ENCODE measurements around the gene TNFRSF8. TPM values are rescaled to one million over a fixed set of nuclear protein-coding genes. Genes with fewer than 3 reads are reported as not detected.

Gene TNFRSF8
- polyA plus RNA-seq (2013, experiment 1 of 2), result 0.01 TPM
- 0.01 TPM for polyA plus RNA-seq (2013, experiment 2 of 2)

DNA sequence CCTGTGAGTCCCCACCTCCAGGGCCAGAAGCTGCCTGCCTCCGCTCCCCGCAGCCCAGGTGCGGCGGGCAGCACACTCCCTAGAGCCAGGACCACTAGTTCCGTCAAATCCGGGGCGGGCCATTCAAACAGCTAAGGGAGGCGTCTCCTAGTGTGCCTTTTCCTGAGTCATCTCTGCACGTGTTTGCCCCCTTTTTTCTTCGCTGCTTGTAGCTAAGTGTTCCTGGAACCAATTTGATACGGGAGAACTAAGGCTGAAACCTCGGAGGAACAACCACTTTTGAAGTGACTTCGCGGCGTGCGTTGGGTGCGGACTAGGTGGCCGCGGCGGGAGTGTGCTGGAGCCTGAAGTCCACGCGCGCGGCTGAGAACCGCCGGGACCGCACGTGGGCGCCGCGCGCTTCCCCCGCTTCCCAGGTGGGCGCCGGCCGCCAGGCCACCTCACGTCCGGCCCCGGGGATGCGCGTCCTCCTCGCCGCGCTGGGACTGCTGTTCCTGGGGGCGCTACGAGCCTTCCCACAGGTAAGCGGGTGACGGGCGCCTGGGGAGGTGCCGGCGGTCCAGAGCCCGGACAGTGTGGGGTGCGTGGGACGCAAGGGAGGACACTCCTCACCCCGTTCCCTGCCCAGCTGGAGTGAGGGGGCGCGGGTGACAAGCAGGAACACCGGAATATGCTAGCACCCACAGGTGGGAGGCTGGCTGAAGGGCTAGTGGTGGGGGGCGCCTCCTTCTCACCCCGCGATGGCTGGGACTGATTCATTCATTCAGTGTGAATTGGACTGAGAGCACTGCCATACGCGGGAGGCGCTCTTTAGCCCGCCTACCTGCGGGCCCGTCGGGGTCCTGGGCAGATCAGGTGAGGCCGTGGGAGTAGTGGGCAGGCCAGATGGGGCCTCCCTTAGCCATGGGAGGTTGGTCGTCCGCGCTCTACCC, at the start of gene TNFRSF8:
TNFRSF8 (plus strand) TSS at position 163 of the 932 bp plus-strand sequence; CDS start at position 459, 296 bp downstream.
- H3K18ac ChIP-seq (ENCODE audit: low read length), result peak within 1 kb of the TSS; percentile 84
- H4K91ac ChIP-seq (ENCODE audit: low read depth, low read length, poor library complexity), result no peak within 1 kb of the TSS
- peaks cover 5 to 13% of the 10 kb centered on the region in 2 donors for H3K9me3 ChIP-seq (replicated peaks in 1 of 2; ENCODE audit: control insufficient read depth in 2 of 2, insufficient read depth in 1 of 2, low read depth in 1 of 2, low read length in 2 of 2)
- H3K4me1 ChIP-seq (ENCODE audit: control insufficient read depth in 2 of 2, insufficient read depth in 1 of 2, low read depth in 1 of 2, low read length in 2 of 2), result peaks cover 6 to 12% of the 10 kb centered on the region in 2 donors
- peak within 1 kb of the TSS; percentile 64 for H3K9ac ChIP-seq (ENCODE audit: low read depth, low read length, poor library complexity)
- no peak for DNase-seq (ENCODE audit: low spot score)
- no peak within 1 kb of the TSS for H3K27ac ChIP-seq (replicated peaks; ENCODE audit: low read length)
- no peaks in the 10 kb centered on the region for H3K36me3 ChIP-seq (replicated peaks in 1 of 2; ENCODE audit: control insufficient read depth in 2 of 2, insufficient read depth in 2 of 2, low read length in 2 of 2)
- no peak within 1 kb of the TSS for H3K4ac ChIP-seq (ENCODE audit: low read length)
- H2AK5ac ChIP-seq (ENCODE audit: low read depth, low read length), result peak within 1 kb of the TSS; percentile 94
- H3K4me3 ChIP-seq (ENCODE audit: low read length in 2 of 2), result no peak within 1 kb of the TSS
- H3K79me1 ChIP-seq (ENCODE audit: low read depth, low read length), result no peaks in the 10 kb centered on the region
- H3K4me2 ChIP-seq (ENCODE audit: insufficient read depth, low read length, poor library complexity, severe bottlenecking), result peak within 1 kb of the TSS; percentile 48
- H3K27me3 ChIP-seq (ENCODE audit: control insufficient read depth in 3 of 3, insufficient read depth in 3 of 3, low read depth in 1 of 3, low read length in 3 of 3), result peaks cover 20 to 78% (median 33%) of the 10 kb centered on the region in 3 experiments
- H4K8ac ChIP-seq (ENCODE audit: low read depth, low read length), result no peak within 1 kb of the TSS
- H3K23ac ChIP-seq (ENCODE audit: low read depth, low read length, poor library complexity), result peak within 1 kb of the TSS; percentile 92
- WGBS, 2 donors (ENCODE audit: extremely low coverage in 2 of 2, insufficient read length in 2 of 2, insufficient replicate concordance in 1 of 2), result no CpG with 5 or more reads among the region's 72 CpGs
- H2AFZ ChIP-seq (ENCODE audit: low read length), result peak within 1 kb of the TSS; percentile 53
- no peak within 1 kb of the TSS for H2BK120ac ChIP-seq (ENCODE audit: low read depth, low read length)
- no peak within 1 kb of the TSS for H2BK12ac ChIP-seq (ENCODE audit: low read length)
- H3K14ac ChIP-seq (ENCODE audit: low read length), result peak within 1 kb of the TSS; percentile 17
- H2BK15ac ChIP-seq (ENCODE audit: low read length), result peak within 1 kb of the TSS; percentile 76
- H2BK5ac ChIP-seq (ENCODE audit: low read length), result no peak within 1 kb of the TSS

DNA sequence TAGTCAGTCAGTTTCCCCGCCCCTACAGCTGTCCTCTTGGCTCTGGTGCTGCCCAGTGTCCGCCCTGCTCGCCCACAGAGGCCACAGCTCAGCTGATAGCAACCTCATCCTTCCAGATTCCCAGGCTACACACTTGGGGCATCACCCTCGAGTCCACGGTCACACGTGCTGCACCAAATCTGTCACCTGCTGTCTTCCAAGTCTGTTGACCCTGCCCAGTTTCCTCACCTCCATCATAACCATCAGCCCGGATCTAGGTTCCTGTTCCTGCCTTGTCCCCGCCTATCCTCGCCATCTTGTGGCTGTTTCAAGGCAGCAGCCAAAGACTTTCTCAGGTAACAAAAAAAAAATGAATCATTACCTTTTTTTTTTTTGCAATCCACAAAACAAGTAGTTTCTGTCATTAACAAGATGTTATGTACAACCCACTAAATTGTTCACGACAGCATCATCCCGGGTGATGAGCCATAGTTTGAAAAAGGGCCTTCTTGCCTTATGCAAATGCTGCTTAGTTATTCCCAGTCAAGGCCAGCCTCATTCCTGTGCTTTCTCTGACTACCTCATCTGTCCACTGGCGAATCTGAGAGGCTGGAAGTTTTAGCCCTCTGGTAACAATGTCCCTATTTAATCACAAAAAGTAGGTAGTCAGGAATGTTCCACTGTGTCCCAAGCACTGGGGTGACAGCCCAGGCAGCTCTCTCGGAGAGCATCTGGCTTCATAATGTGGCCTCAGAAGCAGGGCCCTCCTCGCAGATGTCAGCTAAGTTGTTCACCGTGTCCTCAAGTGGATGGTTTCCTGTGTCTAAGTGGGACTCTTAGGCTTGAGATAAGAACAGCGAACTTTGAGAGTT, 48.7 kb upstream of the TNFRSF8 start:
- peak overlapping the region; percentile 26 for H3K27ac ChIP-seq (replicated peaks; ENCODE audit: low read length)
- H2BK120ac ChIP-seq (ENCODE audit: low read depth, low read length), result no peak overlapping the region
- H3K4me2 ChIP-seq (ENCODE audit: insufficient read depth, low read length, poor library complexity, severe bottlenecking), result no peak overlapping the region
- no CpG with 5 or more reads among the region's 16 CpGs for WGBS, 2 donors (ENCODE audit: extremely low coverage in 2 of 2, insufficient read length in 2 of 2, insufficient replicate concordance in 1 of 2)
- H3K4me1 ChIP-seq (ENCODE audit: control insufficient read depth in 2 of 2, insufficient read depth in 1 of 2, low read depth in 1 of 2, low read length in 2 of 2), result no peaks in the 10 kb centered on the region
- no peak for DNase-seq (ENCODE audit: low spot score)
- H4K8ac ChIP-seq (ENCODE audit: low read depth, low read length), result no peak overlapping the region
- no peak overlapping the region for H3K4ac ChIP-seq (ENCODE audit: low read length)
- H2AFZ ChIP-seq (ENCODE audit: low read length), result no peak overlapping the region
- H3K9me3 ChIP-seq (replicated peaks in 1 of 2; ENCODE audit: control insufficient read depth in 2 of 2, insufficient read depth in 1 of 2, low read depth in 1 of 2, low read length in 2 of 2), result peaks cover 0 to 2% of the 10 kb centered on the region in 2 donors
- no peaks in the 10 kb centered on the region for H3K27me3 ChIP-seq (ENCODE audit: control insufficient read depth in 3 of 3, insufficient read depth in 3 of 3, low read depth in 1 of 3, low read length in 3 of 3)
- peak overlapping the region; percentile 58 for H2AK5ac ChIP-seq (ENCODE audit: low read depth, low read length)
- H2BK12ac ChIP-seq (ENCODE audit: low read length), result no peak overlapping the region
- no peaks in the 10 kb centered on the region for H3K79me1 ChIP-seq (ENCODE audit: low read depth, low read length)
- no peak overlapping the region for H4K91ac ChIP-seq (ENCODE audit: low read depth, low read length, poor library complexity)
- H2BK15ac ChIP-seq (ENCODE audit: low read length), result no peak overlapping the region
- peak overlapping the region; percentile 58 for H3K18ac ChIP-seq (ENCODE audit: low read length)
- peaks cover 33 to 42% of the 10 kb centered on the region in 2 donors for H3K36me3 ChIP-seq (replicated peaks in 1 of 2; ENCODE audit: control insufficient read depth in 2 of 2, insufficient read depth in 2 of 2, low read length in 2 of 2)
- H3K14ac ChIP-seq (ENCODE audit: low read length), result no peak overlapping the region
- H3K4me3 ChIP-seq (ENCODE audit: low read length in 2 of 2), result no peak overlapping the region
- no peak overlapping the region for H3K9ac ChIP-seq (ENCODE audit: low read depth, low read length, poor library complexity)
- no peak overlapping the region for H3K23ac ChIP-seq (ENCODE audit: low read depth, low read length, poor library complexity)
- no peak overlapping the region for H2BK5ac ChIP-seq (ENCODE audit: low read length)

DNA sequence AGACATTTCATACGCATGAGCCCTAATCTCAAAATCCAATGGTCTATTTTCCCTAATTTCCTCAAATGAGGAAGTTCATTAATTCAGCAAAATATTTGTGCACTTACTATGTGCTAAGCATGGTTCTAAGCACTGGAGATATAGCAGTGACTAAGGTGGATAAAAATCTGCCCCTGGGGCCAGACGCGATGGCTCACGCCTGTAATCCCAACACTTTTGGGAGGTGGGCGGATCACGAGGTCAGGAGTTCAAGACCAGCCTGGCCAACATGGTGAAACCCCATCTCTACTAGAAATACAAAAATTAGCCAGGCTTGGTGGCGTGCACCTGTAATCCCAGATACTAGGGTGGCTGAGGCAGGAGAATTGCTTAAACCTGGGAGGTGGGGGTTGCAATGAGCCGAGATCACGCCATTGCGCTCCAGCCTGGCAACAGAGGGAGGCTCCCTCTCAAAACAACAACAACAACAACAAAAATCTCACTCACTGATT, 48.1 kb upstream of the TNFRSF8 start:
- Histone ChIP-seq H2BK15ac (ENCODE audit: low read length) (no peak overlapping the region), H2BK12ac (ENCODE audit: low read length) (no peak overlapping the region), H3K4ac (ENCODE audit: low read length) (no peak overlapping the region), H3K36me3 (replicated peaks in 1 of 2; ENCODE audit: control insufficient read depth in 2 of 2, insufficient read depth in 2 of 2, low read length in 2 of 2) (peaks cover 28 to 35% of the 10 kb centered on the region in 2 donors), H2AFZ (ENCODE audit: low read length) (no peak overlapping the region), H3K14ac (ENCODE audit: low read length) (no peak overlapping the region), H3K4me3 (ENCODE audit: low read length in 2 of 2) (no peak overlapping the region), H3K9me3 (replicated peaks in 1 of 2; ENCODE audit: control insufficient read depth in 2 of 2, insufficient read depth in 1 of 2, low read depth in 1 of 2, low read length in 2 of 2) (peaks cover 0 to 2% of the 10 kb centered on the region in 2 donors), H4K8ac (ENCODE audit: low read depth, low read length) (no peak overlapping the region), H2AK5ac (ENCODE audit: low read depth, low read length) (no peak overlapping the region), H3K4me2 (ENCODE audit: insufficient read depth, low read length, poor library complexity, severe bottlenecking) (no peak overlapping the region), H3K27ac (replicated peaks; ENCODE audit: low read length) (no peak overlapping the region), H3K9ac (ENCODE audit: low read depth, low read length, poor library complexity) (no peak overlapping the region), H4K91ac (ENCODE audit: low read depth, low read length, poor library complexity) (no peak overlapping the region), H3K79me1 (ENCODE audit: low read depth, low read length) (no peaks in the 10 kb centered on the region), H2BK5ac (ENCODE audit: low read length) (no peak overlapping the region), H2BK120ac (ENCODE audit: low read depth, low read length) (no peak overlapping the region), H3K27me3 (ENCODE audit: control insufficient read depth in 3 of 3, insufficient read depth in 3 of 3, low read depth in 1 of 3, low read length in 3 of 3) (no peaks in the 10 kb centered on the region), H3K23ac (ENCODE audit: low read depth, low read length, poor library complexity) (no peak overlapping the region), H3K4me1 (ENCODE audit: control insufficient read depth in 2 of 2, insufficient read depth in 1 of 2, low read depth in 1 of 2, low read length in 2 of 2) (peaks cover 0 to under 1% of the 10 kb centered on the region in 2 donors), H3K18ac (ENCODE audit: low read length) (no peak overlapping the region)
- DNase-seq (ENCODE audit: low spot score), result no peak
- WGBS, 2 donors (ENCODE audit: extremely low coverage in 2 of 2, insufficient read length in 2 of 2, insufficient replicate concordance in 1 of 2), result no CpG with 5 or more reads among the region's 10 CpGs
